SK-N-SH (cell line): ENCODE results near the gene LDLR. TPM values are rescaled to one million over a fixed set of nuclear protein-coding genes. Genes with fewer than 3 reads are reported as not detected.
A peak's percentile ranks its signal among the peaks of the same experiment; 100 is the strongest.

Source experiments
- CTCF ChIA-PET: fragments of 300-600, 350-600 bp; formaldehyde crosslinking; extraction: SDS; loops from one replicate; lab custom pipeline; 2021; lab: Yijun Ruan, JAX
- POLR2A ChIA-PET: fragments of 350-600 bp; sonication (Branson Sonifier 250); formaldehyde crosslinking; extraction: SDS; loops from one replicate; lab custom pipeline; 2020; ENCODE audit warnings: antibody characterized with exemption, inconsistent platforms; lab: Yijun Ruan, JAX
- DNase-seq: peaks from one replicate; pipeline ENCODE4 v3.0.0; 2012
- H2AFZ ChIP-seq: fragments of 200-600 bp; sonication (generic); 2 replicates; pipeline ENCODE4 v1.8.1; 2016; ENCODE audit warnings: antibody characterized with exemption, mild to moderate bottlenecking, low read depth
- H3F3A ChIP-seq: fragments of 200-600 bp; sonication (generic); replicated peaks from 2 replicates; pipeline ENCODE3; 2016; ENCODE audit warnings: antibody characterized with exemption, mild to moderate bottlenecking; ENCODE audit not compliant: insufficient read depth
- H3K27ac ChIP-seq, 2 experiments: fragments of 200-500 bp in 1 of 2; fragments of 200-600 bp in 1 of 2; sonication (Bioruptor generic) in 1 of 2; sonication (generic), shearing (Covaris generic) in 1 of 2; 2 replicates each; pipeline versions ENCODE4 v1.5.1 to v1.6.1; 2014 to 2016; ENCODE audit warnings: low read depth in 2 of 2, inconsistent platforms in 1 of 2, low read length in 1 of 2, mild to moderate bottlenecking in 1 of 2, mixed read lengths in 1 of 2
- H3K27me3 ChIP-seq: fragments of 200-600 bp; sonication (generic), shearing (Covaris generic); 2 replicates; pipeline ENCODE4 v1.6.1; 2016; ENCODE audit warnings: mixed run types; ENCODE audit not compliant: insufficient read depth
- H3K36me3 ChIP-seq, 2 experiments: fragments of 200-500 bp in 1 of 2; fragments of 200-600 bp in 1 of 2; sonication (Bioruptor generic) in 1 of 2; sonication (generic) in 1 of 2; replicated peaks in 1 of 2; 2 replicates each; pipeline versions ENCODE3 to v1.5.1; 2014 to 2016; ENCODE audit warnings: low read length in 1 of 2, mild to moderate bottlenecking in 1 of 2; ENCODE audit not compliant: insufficient read depth in 2 of 2, control insufficient read depth in 1 of 2
- H3K4me1 ChIP-seq, 2 experiments: fragments of 200-500 bp in 1 of 2; fragments of 200-600 bp in 1 of 2; sonication (Bioruptor generic) in 1 of 2; sonication (generic), shearing (Covaris generic) in 1 of 2; 2 replicates each; pipeline versions ENCODE4 v1.5.1 to v1.6.1; 2014 to 2016; ENCODE audit warnings: low read depth in 1 of 2, low read length in 1 of 2, mixed run types in 1 of 2; ENCODE audit not compliant: insufficient read depth in 2 of 2, control insufficient read depth in 1 of 2
- H3K4me2 ChIP-seq: fragments of 200-600 bp; sonication (generic), shearing (Covaris generic); 2 replicates; pipeline ENCODE4 v1.6.1; 2017; ENCODE audit warnings: mixed run types
- H3K4me3 ChIP-seq, 2 experiments: fragments of 200-500 bp in 1 of 2; fragments of 200-600 bp in 1 of 2; sonication (Bioruptor generic) in 1 of 2; sonication (generic), shearing (Covaris generic) in 1 of 2; 2 replicates each; pipeline versions ENCODE4 v1.5.1 to v1.8.1; 2014 to 2016; ENCODE audit warnings: low read depth in 2 of 2, inconsistent platforms in 1 of 2, low read length in 1 of 2, mild to moderate bottlenecking in 1 of 2, mixed read lengths in 1 of 2, moderate library complexity in 1 of 2
- H3K79me2 ChIP-seq: fragments of 200-600 bp; sonication (generic); 2 replicates; pipeline ENCODE4 v1.8.1; 2017; ENCODE audit warnings: mild to moderate bottlenecking; ENCODE audit not compliant: insufficient read depth
- H3K9ac ChIP-seq: fragments of 200-600 bp; sonication (generic); 2 replicates; pipeline ENCODE4 v1.6.1; 2017; ENCODE audit warnings: mixed run types
- H3K9me2 ChIP-seq: fragments of 200-600 bp; sonication (generic); 2 replicates; pipeline ENCODE4 v1.6.1; 2017; ENCODE audit warnings: mixed run types
- H3K9me3 ChIP-seq: fragments of 200-600 bp; sonication (generic); 2 replicates; pipeline ENCODE4 v1.6.1; 2017; ENCODE audit warnings: mixed run types, mild to moderate bottlenecking, moderate library complexity
- H4K20me1 ChIP-seq: fragments of 200-600 bp; sonication (generic); 2 replicates; pipeline ENCODE4 v1.6.1; 2017; ENCODE audit warnings: mild to moderate bottlenecking, mixed run types; ENCODE audit not compliant: insufficient read depth
- CHD2 ChIP-seq: fragments of 150-350 bp; IDR thresholded peaks from 2 replicates; pipeline ENCODE4 v1.6.1; 2018; ENCODE audit warnings: low read length; ENCODE audit not compliant: partially characterized antibody
- EZH2phosphoT487 ChIP-seq: fragments of 200-600 bp; sonication (generic); IDR thresholded peaks from 2 replicates; pipeline ENCODE4 v1.6.1; 2017; ENCODE audit warnings: low read depth, mixed run types, mild to moderate bottlenecking, antibody characterized with exemption, moderate library complexity, borderline replicate concordance
- FOSL2 ChIP-seq: IDR thresholded peaks from 2 replicates; pipeline ENCODE4 v1.4.0; 2012; ENCODE audit warnings: low read depth, mild to moderate bottlenecking, moderate library complexity, borderline replicate concordance
- GABPA ChIP-seq: IDR thresholded peaks from 2 replicates; pipeline ENCODE4 v1.4.0; 2012; ENCODE audit warnings: low read depth, mild to moderate bottlenecking
- GATA2 ChIP-seq: sonication (generic); formaldehyde crosslinking; IDR thresholded peaks from 2 replicates; pipeline ENCODE4 v1.5.0; 2020; ENCODE audit warnings: mild to moderate bottlenecking, missing genetic modification reagents
- JUND ChIP-seq: IDR thresholded peaks from 2 replicates; pipeline ENCODE4 v1.4.0; 2012
- MXI1 ChIP-seq: IDR thresholded peaks from 2 replicates; pipeline ENCODE4 v1.6.1; 2012; ENCODE audit warnings: mild to moderate bottlenecking, low read depth, low read length, improper control_type of control experiment
- NRF1 ChIP-seq: IDR thresholded peaks from 2 replicates; pipeline ENCODE4 v1.6.1; 2012; ENCODE audit warnings: low read depth, mild to moderate bottlenecking, low read length
- POLR2AphosphoS5 ChIP-seq: IDR thresholded peaks from 2 replicates; pipeline ENCODE4 v1.6.1; 2012; ENCODE audit warnings: low read depth, low read length
- RCOR1 ChIP-seq: fragments of 150-350 bp; IDR thresholded peaks from 2 replicates; pipeline ENCODE4 v1.6.1; 2017; ENCODE audit warnings: antibody characterized with exemption, low read length
- RFX5 ChIP-seq: IDR thresholded peaks from 2 replicates; pipeline ENCODE4 v1.6.1; 2012; ENCODE audit warnings: mild to moderate bottlenecking, improper control_type of control experiment, low read length
- TAF1 ChIP-seq: IDR thresholded peaks from 2 replicates; pipeline ENCODE4 v1.6.1; 2012; ENCODE audit warnings: low read depth, mild to moderate bottlenecking, low read length, moderate library complexity, borderline replicate concordance
- TEAD4 ChIP-seq: IDR thresholded peaks from 2 replicates; pipeline ENCODE4 v1.4.0; 2012; ENCODE audit warnings: mild to moderate bottlenecking, borderline replicate concordance; ENCODE audit not compliant: insufficient read depth
- YY1 ChIP-seq: IDR thresholded peaks from 2 replicates; pipeline ENCODE4 v1.4.0; 2012; ENCODE audit warnings: low read depth, mild to moderate bottlenecking
- WGBS: methylation state at CpG from one replicate; pipeline ENCODE4 v1.1.6; 2017; ENCODE audit warnings: low lambda C conversion rate; 5-methylcytosine and 5-hydroxymethylcytosine counted together
- polyA plus RNA-seq, 3 experiments: library from polyadenylated mRNA; depleted of rRNA; stranded (reverse); fragments of >200 nt; gene quantifications; 2 replicates each; pipeline ENCODE4 v1.2.3, GENCODE V29; 2012
- TF ChIP-seq, protein P1 (sequence below): IDR thresholded peaks from 2 replicates; pipeline ENCODE4 v1.6.1; 2012; ENCODE audit warnings: mild to moderate bottlenecking, low read depth, low read length, moderate library complexity
- TF ChIP-seq, protein P2 (sequence below): fragments of 150-350 bp; IDR thresholded peaks from 2 replicates; pipeline ENCODE4 v1.6.1; 2016; ENCODE audit warnings: mild to moderate bottlenecking, low read depth, low read length
- TF ChIP-seq, protein P3 (sequence below): fragments of 200-600 bp; sonication (generic); IDR thresholded peaks from 2 replicates; pipeline ENCODE4 v1.6.1; 2017; ENCODE audit warnings: antibody characterized with exemption, mild to moderate bottlenecking, moderate library complexity
- TF ChIP-seq, protein P4 (sequence below): IDR thresholded peaks from 2 replicates; pipeline ENCODE4 v1.4.0; 2012; ENCODE audit warnings: low read depth, borderline replicate concordance

Gene LDLR
- polyA plus RNA-seq, 1 of the 3 experiments (the other 2 are of a cell fraction): 25.1 TPM

DNA sequence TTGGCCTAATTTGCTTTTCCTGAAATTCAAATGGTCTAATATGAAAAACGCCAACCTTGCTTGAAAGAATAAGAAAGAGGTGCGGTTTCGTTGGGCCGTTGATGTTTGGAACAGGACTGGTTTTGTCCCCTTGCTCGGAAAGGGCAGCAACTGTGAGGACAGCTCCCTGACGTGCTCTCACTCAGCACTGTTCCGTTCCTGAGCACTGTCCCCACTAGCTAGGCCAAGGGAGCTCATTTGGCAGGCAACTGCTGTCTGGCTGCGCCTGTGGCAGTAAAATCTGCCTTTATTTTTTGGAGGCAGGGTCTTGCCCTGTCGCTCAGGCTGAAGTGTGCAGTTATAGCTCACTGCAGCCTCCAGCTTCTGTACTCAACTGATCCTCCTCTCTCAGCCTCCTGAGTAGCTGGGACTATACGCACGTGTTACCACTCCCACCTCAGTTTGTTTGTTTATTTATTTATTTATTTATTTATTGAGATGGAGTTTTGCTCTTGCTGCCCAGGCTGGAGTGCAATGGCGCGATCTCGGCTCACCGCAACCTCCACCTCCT is 4.5 kb downstream of the LDLR start:
- H3K27me3 ChIP-seq: no peaks in the 10 kb centered on the region
- H3K4me2 ChIP-seq: no peak overlapping the region
- CTCF ChIA-PET: interaction anchor here (0.8 to 7.6 kb wide), 3 partner anchors 32 to 110 kb away, joined by 3 to 47 read pairs (median 4); no protein-coding TSS in a partner anchor
- DNase-seq: no peak
- WGBS: 95% methylated on average over 14 of the region's 15 CpGs
- no peaks in the 10 kb centered on the region; the same call in 1 of the 2 replicates for H3K9me3 ChIP-seq
- H3K79me2 ChIP-seq: peaks cover 90% of the 10 kb centered on the region
- POLR2A ChIA-PET: no interaction called here
- peaks cover 4 to 30% of the 10 kb centered on the region in 2 experiments for H3K4me1 ChIP-seq
- H4K20me1 ChIP-seq: no peaks in the 10 kb centered on the region; the same call in 1 of the 2 replicates
- H3K36me3 ChIP-seq: peaks cover 0 to 12% of the 10 kb centered on the region in 2 experiments
- H3K4me3 ChIP-seq: no peak overlapping the region
- no peak overlapping the region for H3K9ac ChIP-seq
- no peak overlapping the region for H3K27ac ChIP-seq
- no peak overlapping the region for H2AFZ ChIP-seq
- TF ChIP-seq FOSL2 (no peak), YY1 (no peak), POLR2AphosphoS5 (no peak), TAF1 (no peak), GABPA (no peak), EZH2phosphoT487 (no peak)
- H3K9me2 ChIP-seq: no peaks in the 10 kb centered on the region
- H3F3A ChIP-seq: peaks cover 53% of the 10 kb centered on the region

DNA sequence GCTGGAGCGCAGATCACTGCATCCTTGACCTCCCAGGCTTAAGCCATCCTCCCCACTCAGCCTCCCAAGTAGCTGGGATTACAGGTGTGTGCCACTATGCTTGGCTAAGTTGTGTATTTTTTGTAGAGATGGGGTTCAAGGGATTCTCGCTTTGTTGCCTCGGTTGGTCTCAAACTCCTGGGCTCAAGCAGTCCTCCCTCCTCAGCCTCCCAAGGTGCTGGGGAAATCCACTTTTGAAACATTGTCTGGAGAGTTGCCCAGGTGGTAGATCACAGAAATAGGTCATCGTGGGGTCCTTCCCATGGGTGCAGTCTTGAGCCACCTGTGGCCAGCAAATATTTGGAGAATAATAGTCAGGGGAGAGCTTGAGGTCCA is 5.2 kb downstream of the LDLR start:
- Histone ChIP-seq H3F3A (peaks cover 49% of the 10 kb centered on the region), H3K9ac (peak overlapping the region; percentile 41; the same call in 1 of the 2 replicates), H3K27ac (peak overlapping the region in 1 of 2 experiments; percentile 78; a peak in 2 of 4 replicates), H3K9me2 (no peaks in the 10 kb centered on the region), H3K79me2 (peaks cover 95% of the 10 kb centered on the region), H3K4me1 (peaks cover 4 to 28% of the 10 kb centered on the region in 2 experiments; a peak in 3 of 4 replicates), H3K27me3 (no peaks in the 10 kb centered on the region), H3K4me3 (0 out of 4 replicates have a peak overlapping the region, but pooled peaks of 1 of the 2 experiments have one; percentile 7), H4K20me1 (no peaks in the 10 kb centered on the region; the same call in 1 of the 2 replicates), H3K4me2 (peak overlapping the region; percentile 58), H3K9me3 (no peaks in the 10 kb centered on the region; the same call in 1 of the 2 replicates), H3K36me3 (peaks cover 0 to 19% of the 10 kb centered on the region in 2 experiments), H2AFZ (no peak overlapping the region)
- POLR2A ChIA-PET: no interaction called here
- 96% methylated on average over 3 of the region's 4 CpGs for WGBS
- no peak for DNase-seq
- CTCF ChIA-PET: interaction anchor here (0.6 to 1.3 kb wide), 4 partner anchors 9 to 109 kb away, joined by 3 to 7 read pairs (median 4); no protein-coding TSS in a partner anchor
- TF ChIP-seq RFX5 (no peak), RCOR1 (no peak), EZH2phosphoT487 (no peak), CHD2 (no peak), TEAD4 (no peak), MXI1 (no peak), YY1 (no peak), GATA2 (no peak), NRF1 (no peak), JUND (no peak)
- TF ChIP-seq, protein P1, sequence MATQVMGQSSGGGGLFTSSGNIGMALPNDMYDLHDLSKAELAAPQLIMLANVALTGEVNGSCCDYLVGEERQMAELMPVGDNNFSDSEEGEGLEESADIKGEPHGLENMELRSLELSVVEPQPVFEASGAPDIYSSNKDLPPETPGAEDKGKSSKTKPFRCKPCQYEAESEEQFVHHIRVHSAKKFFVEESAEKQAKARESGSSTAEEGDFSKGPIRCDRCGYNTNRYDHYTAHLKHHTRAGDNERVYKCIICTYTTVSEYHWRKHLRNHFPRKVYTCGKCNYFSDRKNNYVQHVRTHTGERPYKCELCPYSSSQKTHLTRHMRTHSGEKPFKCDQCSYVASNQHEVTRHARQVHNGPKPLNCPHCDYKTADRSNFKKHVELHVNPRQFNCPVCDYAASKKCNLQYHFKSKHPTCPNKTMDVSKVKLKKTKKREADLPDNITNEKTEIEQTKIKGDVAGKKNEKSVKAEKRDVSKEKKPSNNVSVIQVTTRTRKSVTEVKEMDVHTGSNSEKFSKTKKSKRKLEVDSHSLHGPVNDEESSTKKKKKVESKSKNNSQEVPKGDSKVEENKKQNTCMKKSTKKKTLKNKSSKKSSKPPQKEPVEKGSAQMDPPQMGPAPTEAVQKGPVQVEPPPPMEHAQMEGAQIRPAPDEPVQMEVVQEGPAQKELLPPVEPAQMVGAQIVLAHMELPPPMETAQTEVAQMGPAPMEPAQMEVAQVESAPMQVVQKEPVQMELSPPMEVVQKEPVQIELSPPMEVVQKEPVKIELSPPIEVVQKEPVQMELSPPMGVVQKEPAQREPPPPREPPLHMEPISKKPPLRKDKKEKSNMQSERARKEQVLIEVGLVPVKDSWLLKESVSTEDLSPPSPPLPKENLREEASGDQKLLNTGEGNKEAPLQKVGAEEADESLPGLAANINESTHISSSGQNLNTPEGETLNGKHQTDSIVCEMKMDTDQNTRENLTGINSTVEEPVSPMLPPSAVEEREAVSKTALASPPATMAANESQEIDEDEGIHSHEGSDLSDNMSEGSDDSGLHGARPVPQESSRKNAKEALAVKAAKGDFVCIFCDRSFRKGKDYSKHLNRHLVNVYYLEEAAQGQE: no peak
- TF ChIP-seq, protein P2, sequence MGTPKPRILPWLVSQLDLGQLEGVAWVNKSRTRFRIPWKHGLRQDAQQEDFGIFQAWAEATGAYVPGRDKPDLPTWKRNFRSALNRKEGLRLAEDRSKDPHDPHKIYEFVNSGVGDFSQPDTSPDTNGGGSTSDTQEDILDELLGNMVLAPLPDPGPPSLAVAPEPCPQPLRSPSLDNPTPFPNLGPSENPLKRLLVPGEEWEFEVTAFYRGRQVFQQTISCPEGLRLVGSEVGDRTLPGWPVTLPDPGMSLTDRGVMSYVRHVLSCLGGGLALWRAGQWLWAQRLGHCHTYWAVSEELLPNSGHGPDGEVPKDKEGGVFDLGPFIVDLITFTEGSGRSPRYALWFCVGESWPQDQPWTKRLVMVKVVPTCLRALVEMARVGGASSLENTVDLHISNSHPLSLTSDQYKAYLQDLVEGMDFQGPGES: no peak
- TF ChIP-seq, protein P3, sequence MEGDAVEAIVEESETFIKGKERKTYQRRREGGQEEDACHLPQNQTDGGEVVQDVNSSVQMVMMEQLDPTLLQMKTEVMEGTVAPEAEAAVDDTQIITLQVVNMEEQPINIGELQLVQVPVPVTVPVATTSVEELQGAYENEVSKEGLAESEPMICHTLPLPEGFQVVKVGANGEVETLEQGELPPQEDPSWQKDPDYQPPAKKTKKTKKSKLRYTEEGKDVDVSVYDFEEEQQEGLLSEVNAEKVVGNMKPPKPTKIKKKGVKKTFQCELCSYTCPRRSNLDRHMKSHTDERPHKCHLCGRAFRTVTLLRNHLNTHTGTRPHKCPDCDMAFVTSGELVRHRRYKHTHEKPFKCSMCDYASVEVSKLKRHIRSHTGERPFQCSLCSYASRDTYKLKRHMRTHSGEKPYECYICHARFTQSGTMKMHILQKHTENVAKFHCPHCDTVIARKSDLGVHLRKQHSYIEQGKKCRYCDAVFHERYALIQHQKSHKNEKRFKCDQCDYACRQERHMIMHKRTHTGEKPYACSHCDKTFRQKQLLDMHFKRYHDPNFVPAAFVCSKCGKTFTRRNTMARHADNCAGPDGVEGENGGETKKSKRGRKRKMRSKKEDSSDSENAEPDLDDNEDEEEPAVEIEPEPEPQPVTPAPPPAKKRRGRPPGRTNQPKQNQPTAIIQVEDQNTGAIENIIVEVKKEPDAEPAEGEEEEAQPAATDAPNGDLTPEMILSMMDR: no peak
- TF ChIP-seq, protein P4, sequence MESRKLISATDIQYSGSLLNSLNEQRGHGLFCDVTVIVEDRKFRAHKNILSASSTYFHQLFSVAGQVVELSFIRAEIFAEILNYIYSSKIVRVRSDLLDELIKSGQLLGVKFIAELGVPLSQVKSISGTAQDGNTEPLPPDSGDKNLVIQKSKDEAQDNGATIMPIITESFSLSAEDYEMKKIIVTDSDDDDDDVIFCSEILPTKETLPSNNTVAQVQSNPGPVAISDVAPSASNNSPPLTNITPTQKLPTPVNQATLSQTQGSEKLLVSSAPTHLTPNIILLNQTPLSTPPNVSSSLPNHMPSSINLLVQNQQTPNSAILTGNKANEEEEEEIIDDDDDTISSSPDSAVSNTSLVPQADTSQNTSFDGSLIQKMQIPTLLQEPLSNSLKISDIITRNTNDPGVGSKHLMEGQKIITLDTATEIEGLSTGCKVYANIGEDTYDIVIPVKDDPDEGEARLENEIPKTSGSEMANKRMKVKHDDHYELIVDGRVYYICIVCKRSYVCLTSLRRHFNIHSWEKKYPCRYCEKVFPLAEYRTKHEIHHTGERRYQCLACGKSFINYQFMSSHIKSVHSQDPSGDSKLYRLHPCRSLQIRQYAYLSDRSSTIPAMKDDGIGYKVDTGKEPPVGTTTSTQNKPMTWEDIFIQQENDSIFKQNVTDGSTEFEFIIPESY: no peak
